AG04450 (cell line): ENCODE measurements around the gene GLYATL1. TPM values are rescaled to one million over a fixed set of nuclear protein-coding genes. Genes with fewer than 3 reads are reported as not detected.

Experiments
- CTCF ChIA-PET: fragments of 300-600, 350-600 bp; formaldehyde crosslinking; extraction: SDS; loops from one replicate; lab custom pipeline; 2022; ENCODE audit warnings: antibody characterized with exemption, inconsistent platforms; lab: Charles Lee
- POLR2A ChIA-PET: fragments of 350-600 bp; formaldehyde crosslinking; extraction: SDS; loops from one replicate; lab custom pipeline; 2021; ENCODE audit warnings: antibody characterized with exemption, inconsistent platforms; lab: Yijun Ruan, JAX
- DNase-seq: peaks from one replicate; pipeline ENCODE4 v3.0.0-alpha.2; 2011; ENCODE audit warnings: low read depth, low spot score
- H3K27ac ChIP-seq: one replicate; pipeline ENCODE4 v1.5.1; 2012; ENCODE audit warnings: low read depth, low read length, control low read depth
- H3K27me3 ChIP-seq: one replicate; pipeline ENCODE4 v1.6.0; 2012; ENCODE audit warnings: low read length; ENCODE audit not compliant: control insufficient read depth, insufficient read depth
- H3K4me3 ChIP-seq: 2 replicates; pipeline ENCODE4 v1.5.1; 2011; ENCODE audit warnings: mild to moderate bottlenecking, low read depth, low read length, control low read depth
- H3K9me3 ChIP-seq: 2 replicates; pipeline ENCODE4 v1.5.1; 2012; ENCODE audit warnings: low read length; ENCODE audit not compliant: control insufficient read depth, insufficient read depth
- CTCF ChIP-seq: IDR thresholded peaks from 2 replicates; pipeline ENCODE4 v1.5.1; 2011; ENCODE audit warnings: low read depth, low read length, control low read depth, inconsistent platforms
- polyA plus RNA-seq: library from polyadenylated mRNA; depleted of rRNA; stranded (reverse); fragments of >200 nt; gene quantifications from 2 replicates; pipeline ENCODE4 v1.2.3, GENCODE V29; 2011

The GLYATL1 gene
- polyA plus RNA-seq, 1 experiment, result 0.30 TPM

GRCh38 chr11:58912124-58912523, 27.2 kb upstream of the GLYATL1 start:
- CTCF ChIA-PET, result no interaction called here
- TF ChIP-seq CTCF, result no peak
- Histone ChIP-seq H3K9me3 (peaks cover 9% of the 10 kb centered on the region; the same call in 1 of the 2 replicates), H3K27me3 (no peaks in the 10 kb centered on the region), H3K27ac (no peak overlapping the region), H3K4me3 (no peak overlapping the region)
- POLR2A ChIA-PET, result no interaction called here
- DNase-seq, result no peak

GRCh38 chr11:58913685-58914084, 25.6 kb upstream of the GLYATL1 start:
- no peak overlapping the region for H3K4me3 ChIP-seq
- no peak for DNase-seq
- no peak overlapping the region for H3K27ac ChIP-seq
- ChIA-PET POLR2A (no interaction called here), CTCF (interaction anchor here (1.9 kb wide), 1 partner anchor 8 kb away, joined by 7 read pairs; no protein-coding TSS in a partner anchor)
- H3K9me3 ChIP-seq, result peaks cover 14% of the 10 kb centered on the region; the same call in 1 of the 2 replicates
- no peaks in the 10 kb centered on the region for H3K27me3 ChIP-seq
- no peak for TF ChIP-seq CTCF

GRCh38 chr11:58914821-58915543, 24.3 kb upstream of the GLYATL1 start:
- ChIA-PET CTCF (interaction anchor here (1.9 kb wide), 1 partner anchor 9 kb away, joined by 7 read pairs; no protein-coding TSS in a partner anchor), POLR2A (no interaction called here)
- DNase-seq, result no peak
- TF ChIP-seq CTCF, result no peak
- Histone ChIP-seq H3K4me3 (no peak overlapping the region), H3K9me3 (peaks cover 14% of the 10 kb centered on the region; the same call in 1 of the 2 replicates), H3K27me3 (no peaks in the 10 kb centered on the region), H3K27ac (no peak overlapping the region)

GRCh38 chr11:58916637-58917036, 22.7 kb upstream of the GLYATL1 start:
- TF ChIP-seq CTCF, result no peak
- Histone ChIP-seq H3K4me3 (no peak overlapping the region), H3K27ac (no peak overlapping the region), H3K27me3 (no peaks in the 10 kb centered on the region), H3K9me3 (peaks cover 14% of the 10 kb centered on the region; the same call in 1 of the 2 replicates)
- CTCF ChIA-PET, result interaction anchor here (3.8 kb wide), 1 partner anchor 10 kb away, joined by 19 read pairs; no protein-coding TSS in a partner anchor
- POLR2A ChIA-PET, result no interaction called here
- DNase-seq, result no peak

- Histone ChIP-seq H3K27me3 (no peaks in the 10 kb centered on the region), H3K9me3 (peaks cover 14% of the 10 kb centered on the region; the same call in 1 of the 2 replicates), H3K4me3 (no peak overlapping the region), H3K27ac (no peak overlapping the region)
- no peak for DNase-seq
- TF ChIP-seq CTCF, result no peak
- POLR2A ChIA-PET, result no interaction called here
- CTCF ChIA-PET, result interaction anchor here (3.8 kb wide), 1 partner anchor 11 kb away, joined by 19 read pairs; no protein-coding TSS in a partner anchor
These were observed 22.0 kb upstream of the GLYATL1 start for GRCh38 chr11:58917159-58917783.
